ENCODE results near the gene UBE2G1.

Gene UBE2G1

GRCh38 chr17:4249452-4250029 lies 116.9 kb downstream of the UBE2G1 start:
- no peak overlapping the region for H3K4me3 ChIP-seq (ENCODE audit: low read length)
- peak; percentile 56 for DNase-seq (ENCODE audit: low read depth)
- TF ChIP-seq CTCF (conservative IDR thresholded peaks at IDR 0.05; ENCODE audit: low read length) = peak; percentile 64

- no peak for DNase-seq (ENCODE audit: low read depth)
- TF ChIP-seq CTCF (conservative IDR thresholded peaks at IDR 0.05; ENCODE audit: low read length) = no peak
- H3K4me3 ChIP-seq (ENCODE audit: low read length) = no peak overlapping the region
Measured at GRCh38 chr17:4248504-4249277, 117.8 kb downstream of the UBE2G1 start.

GRCh38 chr17:4247971-4248388 lies 118.5 kb downstream of the UBE2G1 start:
- H3K4me3 ChIP-seq (ENCODE audit: low read length) = no peak overlapping the region
- no peak for TF ChIP-seq CTCF (conservative IDR thresholded peaks at IDR 0.05; ENCODE audit: low read length)
- no peak for DNase-seq (ENCODE audit: low read depth)

- no peak for DNase-seq (ENCODE audit: low read depth)
- no peak overlapping the region for H3K4me3 ChIP-seq (ENCODE audit: low read length)
- no peak for TF ChIP-seq CTCF (conservative IDR thresholded peaks at IDR 0.05; ENCODE audit: low read length)
Measured at GRCh38 chr17:4247361-4247970, 119.0 kb downstream of the UBE2G1 start.

GRCh38 chr17:4246674-4247073 lies 119.8 kb downstream of the UBE2G1 start:
- H3K4me3 ChIP-seq (ENCODE audit: low read length) = no peak overlapping the region
- TF ChIP-seq CTCF (conservative IDR thresholded peaks at IDR 0.05; ENCODE audit: low read length) = no peak
- DNase-seq (ENCODE audit: low read depth) = no peak

GRCh38 chr17:4241535-4241934 lies 124.9 kb downstream of the UBE2G1 start:
- no peak for TF ChIP-seq CTCF (conservative IDR thresholded peaks at IDR 0.05; ENCODE audit: low read length)
- DNase-seq (ENCODE audit: low read depth) = no peak
- H3K4me3 ChIP-seq (ENCODE audit: low read length) = no peak overlapping the region

- no peak for TF ChIP-seq CTCF (conservative IDR thresholded peaks at IDR 0.05; ENCODE audit: low read length)
- no peak overlapping the region for H3K4me3 ChIP-seq (ENCODE audit: low read length)
- DNase-seq (ENCODE audit: low read depth) = peak; percentile 29
Measured at GRCh38 chr17:4236456-4236855, 130.0 kb downstream of the UBE2G1 start.

Data from AG10803 (cell line).